AG04449 (cell line): ENCODE results near the gene MEX3A.
A peak's percentile ranks its signal among the peaks of the same experiment; 100 is the strongest.

Source experiments
- CTCF ChIA-PET: fragments of 350-600 bp; formaldehyde crosslinking; extraction: SDS; loops from one replicate; lab custom pipeline; 2021; ENCODE audit warnings: antibody characterized with exemption; lab: Yijun Ruan, JAX
- POLR2A ChIA-PET: fragments of 400-600, 350-600 bp; formaldehyde crosslinking; extraction: SDS; loops from one replicate; lab custom pipeline; 2020; ENCODE audit warnings: antibody characterized with exemption, inconsistent platforms; lab: Yijun Ruan, JAX
- DNase-seq: peaks from one replicate; pipeline ENCODE4 v3.0.0-alpha.2; 2010; ENCODE audit warnings: low read depth, low spot score
- H3K4me3 ChIP-seq: 2 replicates; pipeline ENCODE4 v1.5.1; 2011; ENCODE audit warnings: low read depth, mild to moderate bottlenecking, control low read depth, low read length
- TF ChIP-seq, protein P1 (sequence below): IDR thresholded peaks from one replicate; pipeline ENCODE4 v1.5.1; 2011; ENCODE audit warnings: mild to moderate bottlenecking, moderate library complexity, low read length, control low read depth, inconsistent platforms; ENCODE audit not compliant: insufficient read depth; ENCODE audit errors: missing control alignments

Gene MEX3A, protein sequence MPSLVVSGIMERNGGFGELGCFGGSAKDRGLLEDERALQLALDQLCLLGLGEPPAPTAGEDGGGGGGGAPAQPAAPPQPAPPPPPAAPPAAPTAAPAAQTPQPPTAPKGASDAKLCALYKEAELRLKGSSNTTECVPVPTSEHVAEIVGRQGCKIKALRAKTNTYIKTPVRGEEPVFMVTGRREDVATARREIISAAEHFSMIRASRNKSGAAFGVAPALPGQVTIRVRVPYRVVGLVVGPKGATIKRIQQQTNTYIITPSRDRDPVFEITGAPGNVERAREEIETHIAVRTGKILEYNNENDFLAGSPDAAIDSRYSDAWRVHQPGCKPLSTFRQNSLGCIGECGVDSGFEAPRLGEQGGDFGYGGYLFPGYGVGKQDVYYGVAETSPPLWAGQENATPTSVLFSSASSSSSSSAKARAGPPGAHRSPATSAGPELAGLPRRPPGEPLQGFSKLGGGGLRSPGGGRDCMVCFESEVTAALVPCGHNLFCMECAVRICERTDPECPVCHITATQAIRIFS

DNA sequence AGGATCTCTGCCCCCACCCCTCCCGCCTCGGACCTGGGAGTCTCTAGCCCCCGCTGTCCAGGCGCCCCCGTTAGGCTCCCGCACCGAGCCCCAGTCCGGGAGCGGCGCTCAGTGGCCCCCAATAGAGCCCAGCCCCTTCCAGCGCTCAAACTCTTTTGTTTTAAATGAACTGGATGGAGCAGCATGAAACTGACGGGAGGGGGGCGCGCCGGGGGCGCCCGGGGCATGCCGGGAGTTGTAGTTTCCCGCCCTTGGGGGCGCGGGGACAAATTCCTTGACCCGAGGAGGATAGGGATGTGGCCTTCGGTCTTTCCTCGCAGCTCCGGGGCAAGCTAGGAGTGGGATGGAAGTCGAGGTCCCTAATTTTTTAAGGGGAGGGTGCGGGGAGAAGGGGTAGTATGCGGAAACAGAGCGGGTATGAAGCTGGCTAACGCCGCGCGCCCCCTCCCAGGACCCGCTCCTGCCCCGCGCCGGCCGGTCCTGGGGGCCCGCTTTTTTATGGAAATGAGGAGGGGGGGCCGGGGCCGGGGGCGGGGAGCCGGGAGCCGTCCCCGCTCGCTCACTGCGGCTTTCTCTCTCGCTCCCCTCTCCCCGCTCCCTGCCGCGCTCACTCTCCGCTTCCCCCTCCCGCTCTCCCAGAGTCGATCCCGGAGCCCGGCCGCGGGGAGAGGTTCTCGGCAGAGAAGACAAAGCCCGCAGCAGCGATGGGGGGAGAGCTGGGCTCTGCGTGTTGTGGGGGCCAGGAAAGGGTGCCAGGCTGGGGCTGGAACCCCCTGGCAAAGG lies at the start of gene MEX3A:
MEX3A (minus strand) TSS at position 157 of the 783 bp plus-strand sequence. CDS start 467 bp downstream, outside the sequence.
- ChIA-PET POLR2A (interaction anchor here (0.6 to 0.9 kb wide), 2 partner anchors 20 to 25 kb away, joined by 3 read pairs; no protein-coding TSS in a partner anchor), CTCF (interaction anchor here (0.7 to 29.5 kb wide), 8 partner anchors 9 to 144 kb away, joined by 3 to 1837 read pairs (median 4); partner anchors contain the start of genes LMNA and SEMA4A)
- peak within 1 kb of the TSS; percentile 80 for H3K4me3 ChIP-seq
- TF ChIP-seq, protein P1, sequence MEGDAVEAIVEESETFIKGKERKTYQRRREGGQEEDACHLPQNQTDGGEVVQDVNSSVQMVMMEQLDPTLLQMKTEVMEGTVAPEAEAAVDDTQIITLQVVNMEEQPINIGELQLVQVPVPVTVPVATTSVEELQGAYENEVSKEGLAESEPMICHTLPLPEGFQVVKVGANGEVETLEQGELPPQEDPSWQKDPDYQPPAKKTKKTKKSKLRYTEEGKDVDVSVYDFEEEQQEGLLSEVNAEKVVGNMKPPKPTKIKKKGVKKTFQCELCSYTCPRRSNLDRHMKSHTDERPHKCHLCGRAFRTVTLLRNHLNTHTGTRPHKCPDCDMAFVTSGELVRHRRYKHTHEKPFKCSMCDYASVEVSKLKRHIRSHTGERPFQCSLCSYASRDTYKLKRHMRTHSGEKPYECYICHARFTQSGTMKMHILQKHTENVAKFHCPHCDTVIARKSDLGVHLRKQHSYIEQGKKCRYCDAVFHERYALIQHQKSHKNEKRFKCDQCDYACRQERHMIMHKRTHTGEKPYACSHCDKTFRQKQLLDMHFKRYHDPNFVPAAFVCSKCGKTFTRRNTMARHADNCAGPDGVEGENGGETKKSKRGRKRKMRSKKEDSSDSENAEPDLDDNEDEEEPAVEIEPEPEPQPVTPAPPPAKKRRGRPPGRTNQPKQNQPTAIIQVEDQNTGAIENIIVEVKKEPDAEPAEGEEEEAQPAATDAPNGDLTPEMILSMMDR = no peak
- DNase-seq = no peak

DNA sequence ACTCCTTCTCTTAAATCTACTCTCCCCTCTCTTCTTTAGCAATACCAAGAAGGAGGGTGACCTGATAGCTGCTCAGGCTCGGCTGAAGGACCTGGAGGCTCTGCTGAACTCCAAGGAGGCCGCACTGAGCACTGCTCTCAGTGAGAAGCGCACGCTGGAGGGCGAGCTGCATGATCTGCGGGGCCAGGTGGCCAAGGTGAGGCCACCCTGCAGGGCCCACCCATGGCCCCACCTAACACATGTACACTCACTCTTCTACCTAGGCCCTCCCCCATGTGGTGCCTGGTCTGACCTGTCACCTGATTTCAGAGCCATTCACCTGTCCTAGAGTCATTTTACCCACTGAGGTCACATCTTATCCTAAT lies 48.3 kb upstream of the MEX3A start:
- no peak for DNase-seq
- TF ChIP-seq, protein P1 = no peak
- ChIA-PET POLR2A (interaction anchor here (1.0 to 6.8 kb wide), 7 partner anchors 9 to 32 kb away, joined by 4 to 216 read pairs (median 4); partner anchors contain the start of gene LMNA), CTCF (interaction anchor here (0.8 to 46.3 kb wide), 16 partner anchors 13 to 229 kb away, joined by 3 to 1837 read pairs (median 4); partner anchors contain the start of genes LMNA, MEX3A and PMF1)
- H3K4me3 ChIP-seq = no peak overlapping the region

DNA sequence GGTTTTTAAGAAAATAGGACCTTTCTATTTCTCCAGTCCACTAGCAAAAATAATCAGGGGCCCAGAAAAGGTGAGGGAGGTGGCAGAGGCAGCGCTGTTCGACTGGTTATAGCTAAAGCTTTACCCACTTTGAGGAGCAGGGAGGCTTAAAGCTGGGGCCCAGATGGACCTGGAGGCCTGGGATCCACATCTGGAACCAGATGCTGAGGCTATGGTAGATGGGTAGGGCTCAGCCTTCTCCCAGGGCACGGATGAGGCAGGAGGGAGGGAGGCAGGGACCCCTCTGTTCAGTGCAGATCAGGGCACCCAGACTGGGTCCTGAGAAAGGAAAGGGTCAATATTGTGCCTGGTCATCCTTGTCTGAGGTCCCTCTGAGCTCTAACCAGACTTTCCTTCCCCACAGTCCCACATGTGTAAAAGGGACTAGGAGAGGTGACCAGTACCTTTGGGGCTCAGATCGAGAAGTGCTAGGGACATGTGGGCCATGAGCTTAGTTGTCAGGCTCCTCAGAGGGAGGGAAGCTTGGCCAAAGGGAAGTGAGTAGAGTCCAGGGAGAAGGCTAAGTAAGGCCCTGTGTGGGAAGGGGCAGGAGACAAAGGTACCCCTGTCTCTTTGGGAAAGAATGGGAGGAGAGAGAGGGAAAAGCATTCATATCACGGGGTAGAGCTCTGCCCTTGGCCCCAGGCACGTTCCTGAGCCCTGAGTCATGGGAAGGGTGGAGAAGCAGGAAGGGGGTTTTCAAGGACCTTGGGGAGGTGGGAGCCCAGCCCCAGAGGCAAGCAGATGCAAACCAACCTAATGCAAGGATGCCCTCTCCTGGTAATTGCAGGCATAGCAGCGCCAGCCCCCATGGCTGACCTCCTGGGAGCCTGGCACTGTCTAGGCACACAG lies 47.7 kb upstream of the MEX3A start:
- ChIA-PET CTCF (interaction anchor here (0.7 to 46.3 kb wide), 23 partner anchors 13 to 229 kb away, joined by 3 to 1837 read pairs (median 4); partner anchors contain the start of genes LAMTOR2, LMNA, MEX3A and PMF1), POLR2A (interaction anchor here (0.9 to 6.8 kb wide), 8 partner anchors 9 to 37 kb away, joined by 3 to 216 read pairs (median 4); partner anchors contain the start of gene LMNA)
- TF ChIP-seq, protein P1 = peak; percentile 96
- peak overlapping the region; percentile 26 for H3K4me3 ChIP-seq
- peak; percentile 80 for DNase-seq

DNA sequence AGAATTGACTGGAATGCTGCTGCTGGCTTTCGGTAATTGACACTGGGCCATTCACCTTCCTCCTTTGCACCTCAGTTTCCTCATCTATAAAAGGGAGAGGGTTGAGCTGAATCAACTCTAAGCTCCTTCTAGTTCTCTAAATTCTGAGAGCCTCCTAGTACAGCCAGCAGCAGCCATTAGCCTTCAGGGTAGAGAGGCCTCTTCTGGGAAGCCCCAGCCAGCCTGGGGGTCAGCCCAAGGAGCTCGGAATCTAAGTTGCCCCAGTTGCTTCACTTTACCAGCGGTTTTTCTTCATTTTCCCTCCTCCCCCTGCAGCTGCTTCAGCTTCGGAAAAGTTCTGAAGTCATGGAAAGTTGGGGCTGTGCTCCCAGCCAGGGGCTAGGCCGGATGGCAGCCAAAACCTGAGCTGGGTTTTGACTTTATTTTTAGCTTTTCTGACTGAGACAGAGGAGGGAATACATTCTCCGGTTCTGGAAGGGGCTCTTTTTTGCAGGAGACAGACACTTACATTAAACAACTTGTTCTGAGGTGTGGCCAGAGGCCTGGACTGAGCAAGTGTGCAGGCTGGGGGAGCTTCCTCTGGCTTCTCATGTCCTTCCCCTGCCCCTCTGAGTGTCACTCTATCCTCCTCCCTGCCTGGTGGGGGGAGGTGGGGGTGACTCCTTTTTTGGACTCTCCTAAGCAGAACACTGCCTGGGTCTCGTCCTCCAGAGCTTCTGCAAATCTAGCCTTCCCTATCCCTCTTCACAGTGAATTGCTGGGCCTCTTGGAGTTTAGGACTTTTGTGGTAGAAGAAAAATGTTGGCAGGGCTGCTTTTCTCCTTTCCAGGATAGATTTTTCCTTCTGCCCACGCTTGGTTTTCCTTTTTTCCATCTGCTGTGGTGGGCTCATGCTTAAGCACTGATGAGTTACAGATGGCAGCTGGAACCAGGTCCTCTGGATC lies 46.7 kb upstream of the MEX3A start:
- POLR2A ChIA-PET = interaction anchor here (0.9 to 6.8 kb wide), 7 partner anchors 8 to 36 kb away, joined by 3 to 216 read pairs (median 4); partner anchors contain the start of gene LMNA
- no peak for DNase-seq
- CTCF ChIA-PET = interaction anchor here (0.6 to 46.3 kb wide), 11 partner anchors 8 to 201 kb away, joined by 3 to 1837 read pairs (median 4); partner anchors contain the start of genes LMNA and MEX3A
- TF ChIP-seq, protein P1 = no peak
- peak overlapping the region; percentile 44 for H3K4me3 ChIP-seq
